ENCODE measurements around the gene MIGA2. TPM values are rescaled to one million over a fixed set of nuclear protein-coding genes. Genes with fewer than 3 reads are reported as not detected.
"Not testable (repeated sequence)": the region's sequence is repeated elsewhere in the genome, so short reads cannot be mapped to it uniquely, and the experiment has no call there.

Gene MIGA2
- polyA plus RNA-seq (ENCODE audit: insufficient read length in 4 of 4), result 10 to 100 TPM; 13.2 to 33.5 (median 17.5) TPM

GRCh38 chr9:129036241-129036922 is at the start of gene MIGA2:
Gene MIGA2, plus strand, starts transcription at chr9:129036626. Its CDS starts 3,969 bp downstream, at chr9:129040595.
- DNase-seq (ENCODE audit: low read depth in 4 of 4, low spot score in 3 of 4), result peak; percentile 94 to 97 (median 96)

- DNase-seq (ENCODE audit: low read depth in 4 of 4, low spot score in 3 of 4), result no peak
Measured at GRCh38 chr9:128986671-128987070, 49.8 kb upstream of the MIGA2 start.

GRCh38 chr9:128987805-128988204 is 48.6 kb upstream of the MIGA2 start:
- no peak for DNase-seq (ENCODE audit: low read depth in 4 of 4, low spot score in 3 of 4)

GRCh38 chr9:128992995-128993394 is 43.4 kb upstream of the MIGA2 start:
- no peak for DNase-seq (ENCODE audit: low read depth in 4 of 4, low spot score in 3 of 4)

- no peak for DNase-seq (ENCODE audit: low read depth in 4 of 4, low spot score in 3 of 4)
Measured at GRCh38 chr9:128995791-128996190, 40.6 kb upstream of the MIGA2 start.

- DNase-seq (ENCODE audit: low read depth in 4 of 4, low spot score in 3 of 4), result no peak
Measured at GRCh38 chr9:128998462-128998861, 38.0 kb upstream of the MIGA2 start.

GRCh38 chr9:128999581-129000206 is 36.7 kb upstream of the MIGA2 start:
- no peak for DNase-seq (ENCODE audit: low read depth in 4 of 4, low spot score in 3 of 4)

GRCh38 chr9:129001504-129002325 is 34.7 kb upstream of the MIGA2 start:
- no peak for DNase-seq (ENCODE audit: low read depth in 4 of 4, low spot score in 3 of 4)

GRCh38 chr9:129002992-129003391 is 33.4 kb upstream of the MIGA2 start:
- DNase-seq (ENCODE audit: low read depth in 4 of 4, low spot score in 3 of 4), result no peak

- not testable (repeated sequence) for DNase-seq (ENCODE audit: low read depth in 4 of 4, low spot score in 3 of 4)
Measured at GRCh38 chr9:129004173-129004572, 32.3 kb upstream of the MIGA2 start.

- no peak for DNase-seq (ENCODE audit: low read depth in 4 of 4, low spot score in 3 of 4)
Measured at GRCh38 chr9:129005336-129005997, 31.0 kb upstream of the MIGA2 start.

- no peak for DNase-seq (ENCODE audit: low read depth in 4 of 4, low spot score in 3 of 4)
Measured at GRCh38 chr9:129006328-129007034, 29.9 kb upstream of the MIGA2 start.

- DNase-seq (ENCODE audit: low read depth in 4 of 4, low spot score in 3 of 4), result no peak
Measured at GRCh38 chr9:129007035-129007765, 29.2 kb upstream of the MIGA2 start.

GRCh38 chr9:129007766-129008468 is 28.5 kb upstream of the MIGA2 start:
- DNase-seq (ENCODE audit: low read depth in 4 of 4, low spot score in 3 of 4), result no peak

- no peak for DNase-seq (ENCODE audit: low read depth in 4 of 4, low spot score in 3 of 4)
Measured at GRCh38 chr9:129008469-129008965, 27.9 kb upstream of the MIGA2 start.

GRCh38 chr9:129008986-129009583 is 27.3 kb upstream of the MIGA2 start:
- no peak for DNase-seq (ENCODE audit: low read depth in 4 of 4, low spot score in 3 of 4)

GRCh38 chr9:129009584-129010141 is 26.8 kb upstream of the MIGA2 start:
- no peak for DNase-seq (ENCODE audit: low read depth in 4 of 4, low spot score in 3 of 4)
